Measurements from ENCODE around the gene FPR3. TPM values are rescaled to one million over a fixed set of nuclear protein-coding genes. Genes with fewer than 3 reads are reported as not detected.
"Not testable (repeated sequence)": the region's sequence is repeated elsewhere in the genome, so short reads cannot be mapped to it uniquely, and the experiment has no call there.

FPR3 gene
- total and polyA plus RNA-seq, 9 of the 15 experiments (the other 6 are each of a cell fraction or from before 2014, with no cell fraction given), result 0.08 to 0.51 (median 0.22) TPM; not detected in 1

- not testable (repeated sequence) for TF ChIP-seq NR4A1 (CRISPR knock-in tag; IDR thresholded peaks at IDR 0.05)
- TF ChIP-seq NR4A1 (tag; IDR thresholded peaks at IDR 0.05) (peak; percentile 78), ZNF165 (CRISPR knock-in tag; IDR thresholded peaks at IDR 0.05; ENCODE audit: borderline replicate concordance) (0 out of 2 replicates have a peak, but pooled peaks have one; percentile 62)
These were observed 9.8 kb downstream of the FPR3 start (continued) for GRCh38 chr19:51804789-51805188.

DNA sequence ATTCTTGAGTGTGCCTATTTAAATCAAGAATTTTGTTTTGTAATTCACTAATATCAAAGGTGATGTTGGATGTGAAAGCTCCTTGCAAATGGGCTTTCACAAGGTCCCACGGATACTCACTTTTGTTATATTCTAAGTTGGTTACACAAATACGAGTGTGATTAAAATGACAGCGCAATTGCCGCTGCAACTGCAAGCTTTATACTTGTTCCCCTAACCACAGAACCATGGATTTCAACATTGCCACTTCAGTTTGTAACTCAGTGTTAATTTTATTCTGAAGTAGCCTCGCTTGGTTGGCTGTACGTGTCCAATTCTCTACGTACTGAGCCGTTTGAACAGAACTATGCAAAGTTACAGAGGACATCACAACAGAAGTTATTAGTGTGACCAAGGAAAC is 10.4 kb downstream of the FPR3 start:
- intact Hi-C loops (cut with micrococcal nuclease), result loop anchor here (5.0 kb wide), 1 partner anchor 468 kb away; no protein-coding TSS in a partner anchor
- Histone ChIP-seq H3K9ac (ENCODE audit: insufficient read depth in 1 of 2, low read depth in 2 of 2, low read length in 2 of 2) (peak overlapping the region in 1 of 2 experiments; percentile 28; a peak in 1 of 4 replicates), H3K4me1 (replicated peaks in 1 of 2; ENCODE audit: control insufficient read depth in 2 of 2, insufficient read depth in 2 of 2, low read length in 2 of 2) (peaks cover 9 to 70% of the 10 kb centered on the region in 2 experiments), H3K4me2 (ENCODE audit: insufficient read depth, low read length) (peak overlapping the region; percentile 40; the same call in 1 of the 2 replicates), H2AFZ (ENCODE audit: low read depth, low read length) (peak overlapping the region; percentile 80), H3K27ac (ENCODE audit: extremely low read depth, low read depth, low read length) (peak overlapping the region; percentile 76)
- DNase-seq (ENCODE audit: extremely low read depth in 1 of 4, low spot score in 3 of 4); BruUV-seq (replicated peaks); FAIRE-seq; H3K27me3 ChIP-seq (ENCODE audit: control insufficient read depth in 2 of 2, insufficient read depth in 2 of 2, low read length in 2 of 2); H4K20me1 ChIP-seq (replicated peaks; ENCODE audit: control insufficient read depth, insufficient read depth, low read length); H3K36me3 ChIP-seq (ENCODE audit: control insufficient read depth, insufficient read depth, low read length); H3K9me3 ChIP-seq (replicated peaks; ENCODE audit: control insufficient read depth, insufficient read depth, low read depth, low read length); H3K4me3 ChIP-seq; H3K9me1 ChIP-seq (ENCODE audit: control insufficient read depth, insufficient read depth, low read length); ATAC-seq; in situ Hi-C loops (cut with MboI); H3K79me2 ChIP-seq (ENCODE audit: control insufficient read depth, insufficient read depth, low read length): not testable (repeated sequence)
- TF ChIP-seq, protein P1, sequence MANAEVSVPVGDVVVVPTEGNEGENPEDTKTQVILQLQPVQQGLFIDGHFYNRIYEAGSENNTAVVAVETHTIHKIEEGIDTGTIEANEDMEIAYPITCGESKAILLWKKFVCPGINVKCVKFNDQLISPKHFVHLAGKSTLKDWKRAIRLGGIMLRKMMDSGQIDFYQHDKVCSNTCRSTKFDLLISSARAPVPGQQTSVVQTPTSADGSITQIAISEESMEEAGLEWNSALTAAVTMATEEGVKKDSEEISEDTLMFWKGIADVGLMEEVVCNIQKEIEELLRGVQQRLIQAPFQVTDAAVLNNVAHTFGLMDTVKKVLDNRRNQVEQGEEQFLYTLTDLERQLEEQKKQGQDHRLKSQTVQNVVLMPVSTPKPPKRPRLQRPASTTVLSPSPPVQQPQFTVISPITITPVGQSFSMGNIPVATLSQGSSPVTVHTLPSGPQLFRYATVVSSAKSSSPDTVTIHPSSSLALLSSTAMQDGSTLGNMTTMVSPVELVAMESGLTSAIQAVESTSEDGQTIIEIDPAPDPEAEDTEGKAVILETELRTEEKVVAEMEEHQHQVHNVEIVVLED (CRISPR knock-in tag; IDR thresholded peaks at IDR 0.05), result 0 out of 2 replicates have a peak, but pooled peaks have one; percentile 30
- WGBS (ENCODE audit: insufficient coverage, low coverage, missing lambda C conversion rate), result 71% methylated on average over 8 of the region's 8 CpGs
- CTCF ChIA-PET (ENCODE audit: low intra/inter-chr PET ratio), result interaction anchor here (0.6 kb wide), 1 partner anchor 727 kb away, joined by 3 read pairs; no protein-coding TSS in a partner anchor
- POLR2A ChIA-PET, result interaction anchor here (1.6 kb wide), 1 partner anchor 9 kb away, joined by 7 read pairs; no protein-coding TSS in a partner anchor

GRCh38 chr19:51806571-51806970 is 11.6 kb downstream of the FPR3 start:
- BruUV-seq (replicated peaks); CTCF ChIA-PET (ENCODE audit: low intra/inter-chr PET ratio); H3K4me3 ChIP-seq; ATAC-seq; DNase-seq (ENCODE audit: extremely low read depth in 1 of 4, low spot score in 3 of 4); FAIRE-seq; H4K20me1 ChIP-seq (replicated peaks; ENCODE audit: control insufficient read depth, insufficient read depth, low read length); in situ Hi-C loops (cut with MboI); H3K9me1 ChIP-seq (ENCODE audit: control insufficient read depth, insufficient read depth, low read length); H3K79me2 ChIP-seq (ENCODE audit: control insufficient read depth, insufficient read depth, low read length); H3K36me3 ChIP-seq (ENCODE audit: control insufficient read depth, insufficient read depth, low read length); H3K27me3 ChIP-seq (ENCODE audit: control insufficient read depth in 2 of 2, insufficient read depth in 2 of 2, low read length in 2 of 2); H2AFZ ChIP-seq (ENCODE audit: low read depth, low read length): not testable (repeated sequence)
- H3K9ac ChIP-seq (ENCODE audit: insufficient read depth in 1 of 2, low read depth in 2 of 2, low read length in 2 of 2), result peak overlapping the region in 1 of 2 experiments; percentile 22; a peak in 1 of 4 replicates
- peaks cover 6 to 60% of the 10 kb centered on the region in 2 experiments for H3K4me1 ChIP-seq (replicated peaks in 1 of 2; ENCODE audit: control insufficient read depth in 2 of 2, insufficient read depth in 2 of 2, low read length in 2 of 2)
- peak overlapping the region; percentile 57 for H3K4me2 ChIP-seq (ENCODE audit: insufficient read depth, low read length)
- POLR2A ChIA-PET, result interaction anchor here (0.7 to 1.3 kb wide), 3 partner anchors 11 to 1151 kb away, joined by 3 to 5 read pairs (median 3); no protein-coding TSS in a partner anchor
- 58% methylated on average over 5 of the region's 5 CpGs for WGBS (ENCODE audit: insufficient coverage, low coverage, missing lambda C conversion rate)
- H3K9me3 ChIP-seq (replicated peaks; ENCODE audit: control insufficient read depth, insufficient read depth, low read depth, low read length), result peaks cover 11% of the 10 kb centered on the region
- H3K27ac ChIP-seq (ENCODE audit: extremely low read depth, low read depth, low read length), result peak overlapping the region; percentile 67
- intact Hi-C loops (cut with micrococcal nuclease), result loop anchor here (5.0 kb wide), 1 partner anchor 469 kb away; no protein-coding TSS in a partner anchor
